Suprapubic skin (tissue), 4 donors: ENCODE data around the gene CYP8B1. TPM values are rescaled to one million over a fixed set of nuclear protein-coding genes. Genes with fewer than 3 reads are reported as not detected.

ENCODE experiments used
- DNase-seq, 2 donors: peaks; one replicate each; pipeline ENCODE4 v3.0.0-alpha.2; 2019; ENCODE audit warnings: low spot score in 2 of 2
- H3K27ac ChIP-seq: fragments of 200-600 bp; sonication (generic); one replicate; pipeline ENCODE4 v1.5.1; 2019
- H3K27me3 ChIP-seq: fragments of 200-600 bp; sonication (generic); one replicate; pipeline ENCODE4 v1.5.1; 2019
- H3K36me3 ChIP-seq: fragments of 200-600 bp; sonication (generic); one replicate; pipeline ENCODE4 v1.5.1; 2019
- H3K4me1 ChIP-seq: fragments of 200-600 bp; sonication (generic); one replicate; pipeline ENCODE4 v1.5.1; 2019
- H3K4me3 ChIP-seq: fragments of 200-600 bp; sonication (generic); one replicate; pipeline ENCODE4 v1.5.1; 2019; ENCODE audit warnings: mild to moderate bottlenecking
- H3K9me3 ChIP-seq: fragments of 200-600 bp; sonication (generic); one replicate; pipeline ENCODE4 v1.5.1; 2019
- CTCF ChIP-seq, 2 donors: fragments of 200-600 bp in 1 of 2; fragments of 450-650 bp in 1 of 2; sonication (generic) in 1 of 2; IDR thresholded peaks; one replicate each; pipeline ENCODE4 v1.5.1; 2016 to 2019; ENCODE audit warnings: antibody characterized with exemption in 2 of 2, mild to moderate bottlenecking in 1 of 2, moderate library complexity in 1 of 2
- EP300 ChIP-seq: sonication (generic); formaldehyde crosslinking; IDR thresholded peaks from one replicate; pipeline ENCODE4 v1.6.1; 2017; ENCODE audit warnings: antibody characterized with exemption
- POLR2A ChIP-seq, 2 donors: fragments of 450-650 bp; IDR thresholded peaks; one replicate each; pipeline ENCODE4 v1.6.1; 2017; ENCODE audit warnings: antibody characterized with exemption in 2 of 2, mild to moderate bottlenecking in 2 of 2, moderate library complexity in 2 of 2
- POLR2AphosphoS5 ChIP-seq, 3 donors: sonication (generic); formaldehyde crosslinking; IDR thresholded peaks; one replicate each; pipeline ENCODE4 v1.6.1; 2017; ENCODE audit warnings: antibody characterized with exemption in 3 of 3
- WGBS: methylation state at CpG from one replicate; pipeline ENCODE4 v1.1.5; 2018; 5-methylcytosine and 5-hydroxymethylcytosine counted together
- total RNA-seq, 4 donors: library from RNA; depleted of rRNA; stranded (reverse); fragments of >200 nt; gene quantifications; one replicate each; pipeline ENCODE4 v1.1.0, GENCODE V29; 2016

CYP8B1 gene
- total RNA-seq, 4 donors from 2014 or later: not detected

GRCh38 chr3:42856544-42856943 is 19.1 kb downstream of the CYP8B1 start:
- TF ChIP-seq POLR2A (IDR thresholded peaks at IDR 0.05) (no peak), CTCF (IDR thresholded peaks at IDR 0.05) (no peak), EP300 (no peak), POLR2AphosphoS5 (IDR thresholded peaks at IDR 0.05) (no peak)
- no peak overlapping the region for H3K27ac ChIP-seq
- H3K9me3 ChIP-seq: no peaks in the 10 kb centered on the region
- peaks cover 8% of the 10 kb centered on the region for H3K4me1 ChIP-seq
- no peak for DNase-seq
- no peaks in the 10 kb centered on the region for H3K27me3 ChIP-seq
- H3K36me3 ChIP-seq: no peaks in the 10 kb centered on the region
- WGBS: 89% methylated on average over 3 of the region's 3 CpGs
- no peak overlapping the region for H3K4me3 ChIP-seq

GRCh38 chr3:42855547-42856380 is 19.9 kb downstream of the CYP8B1 start:
- H3K9me3 ChIP-seq: no peaks in the 10 kb centered on the region
- H3K27me3 ChIP-seq: no peaks in the 10 kb centered on the region
- H3K4me3 ChIP-seq: no peak overlapping the region
- no peaks in the 10 kb centered on the region for H3K36me3 ChIP-seq
- peaks cover 10% of the 10 kb centered on the region for H3K4me1 ChIP-seq
- TF ChIP-seq EP300 (no peak), POLR2AphosphoS5 (IDR thresholded peaks at IDR 0.05) (no peak), CTCF (IDR thresholded peaks at IDR 0.05) (no peak), POLR2A (IDR thresholded peaks at IDR 0.05) (no peak)
- DNase-seq: peak in 1 of 2 donors; percentile 55
- WGBS: 80% methylated on average over 4 of the region's 4 CpGs
- H3K27ac ChIP-seq: no peak overlapping the region

GRCh38 chr3:42855219-42855546 is 20.5 kb downstream of the CYP8B1 start:
- Histone ChIP-seq H3K27ac (no peak overlapping the region), H3K9me3 (no peaks in the 10 kb centered on the region), H3K36me3 (no peaks in the 10 kb centered on the region), H3K4me3 (no peak overlapping the region), H3K4me1 (peaks cover 10% of the 10 kb centered on the region), H3K27me3 (no peaks in the 10 kb centered on the region)
- no peak for TF ChIP-seq POLR2AphosphoS5 (IDR thresholded peaks at IDR 0.05)
- no peak for TF ChIP-seq CTCF (IDR thresholded peaks at IDR 0.05)
- no peak for TF ChIP-seq EP300
- no peak for TF ChIP-seq POLR2A (IDR thresholded peaks at IDR 0.05)
- DNase-seq: no peak

GRCh38 chr3:42853739-42854302 is 21.9 kb downstream of the CYP8B1 start:
- H3K4me3 ChIP-seq: no peak overlapping the region
- H3K27ac ChIP-seq: no peak overlapping the region
- TF ChIP-seq POLR2A (IDR thresholded peaks at IDR 0.05): no peak
- TF ChIP-seq POLR2AphosphoS5 (IDR thresholded peaks at IDR 0.05): no peak
- TF ChIP-seq CTCF (IDR thresholded peaks at IDR 0.05): no peak
- TF ChIP-seq EP300: no peak
- no peaks in the 10 kb centered on the region for H3K27me3 ChIP-seq
- H3K9me3 ChIP-seq: no peaks in the 10 kb centered on the region
- H3K4me1 ChIP-seq: peaks cover 10% of the 10 kb centered on the region
- 72% methylated on average over 4 of the region's 4 CpGs for WGBS
- DNase-seq: peak in 1 of 2 donors; percentile 74
- H3K36me3 ChIP-seq: no peaks in the 10 kb centered on the region

GRCh38 chr3:42853056-42853455 is 22.6 kb downstream of the CYP8B1 start:
- DNase-seq: peak in 1 of 2 donors; percentile 20
- Histone ChIP-seq H3K27me3 (no peaks in the 10 kb centered on the region), H3K9me3 (no peaks in the 10 kb centered on the region), H3K4me3 (no peak overlapping the region), H3K4me1 (peaks cover 10% of the 10 kb centered on the region), H3K27ac (no peak overlapping the region), H3K36me3 (no peaks in the 10 kb centered on the region)
- TF ChIP-seq EP300 (no peak), CTCF (IDR thresholded peaks at IDR 0.05) (no peak), POLR2A (IDR thresholded peaks at IDR 0.05) (no peak), POLR2AphosphoS5 (IDR thresholded peaks at IDR 0.05) (no peak)
- 56% methylated on average over 1 of the region's 1 CpG for WGBS
